Kidney (tissue), 14 donors: ENCODE measurements around the gene RGL3. TPM values are rescaled to one million over a fixed set of nuclear protein-coding genes. Genes with fewer than 3 reads are reported as not detected.
A peak's percentile ranks its signal among the peaks of the same experiment; 100 is the strongest.

Experiments
- DNase-seq, 5 donors: peaks; one replicate each; pipeline ENCODE4 v3.0.0-alpha.2; 2013 to 2020
- FAIRE-seq: peaks from 2 replicates; lab custom pipeline; 2012; peaks lifted over from hg19 to GRCh38; lab: Jason Lieb, UNC
- H3K27ac ChIP-seq, 2 donors: one replicate each; pipeline ENCODE4 v1.7.0; 2013; ENCODE audit warnings: low read depth in 2 of 2, low read length in 2 of 2, inconsistent platforms in 1 of 2
- H3K27me3 ChIP-seq: one replicate; pipeline ENCODE4 v1.7.1; 2013; ENCODE audit warnings: low read length, inconsistent platforms; ENCODE audit not compliant: control insufficient read depth, insufficient read depth
- H3K36me3 ChIP-seq, 3 donors: one replicate each; pipeline versions ENCODE4 v1.7.0 to v1.7.1; 2013; ENCODE audit warnings: low read length in 3 of 3, control low read depth in 1 of 3, inconsistent platforms in 1 of 3; ENCODE audit not compliant: insufficient read depth in 3 of 3, control insufficient read depth in 2 of 3
- H3K4me1 ChIP-seq, 3 donors: one replicate each; pipeline versions ENCODE4 v1.7.0 to v1.7.1; 2013; ENCODE audit warnings: low read length in 3 of 3, inconsistent platforms in 1 of 3, low read depth in 1 of 3; ENCODE audit not compliant: control insufficient read depth in 2 of 3, insufficient read depth in 2 of 3
- H3K4me3 ChIP-seq, 3 donors: one replicate each; pipeline versions ENCODE4 v1.7.0 to v1.8.1; 2013; ENCODE audit warnings: low read length in 3 of 3, control low read depth in 1 of 3, inconsistent platforms in 1 of 3
- H3K9ac ChIP-seq, 3 donors: one replicate each; pipeline versions ENCODE4 v1.7.0 to v1.7.1; 2013; ENCODE audit warnings: low read length in 3 of 3, control low read depth in 1 of 3, inconsistent platforms in 1 of 3
- H3K9me3 ChIP-seq, 3 donors: one replicate each; pipeline versions ENCODE4 v1.7.0 to v1.7.1; 2013; ENCODE audit warnings: low read length in 3 of 3, control low read depth in 1 of 3, inconsistent platforms in 1 of 3; ENCODE audit not compliant: control insufficient read depth in 2 of 3, insufficient read depth in 1 of 3
- intact Hi-C: fragments of 100-400 bp; cut with DNase I; formaldehyde crosslinking; loops from one replicate; pipeline ENCODE4 v1.11.1; 2022
- polyA plus RNA-seq: library from polyadenylated mRNA; stranded (reverse); fragments of 350-450 nt; fragmentation: Illumina TruSeq; extraction: RNeasy Lipid Tissue Mini Kit (QIAGEN cat#74804); gene quantifications from one replicate; pipeline ENCODE4 v1.2.3, GENCODE V29; 2014; ENCODE audit warnings: low read depth, low replicate concordance; ENCODE audit not compliant: insufficient read depth
- total RNA-seq: library from RNA; stranded (reverse); fragmentation: NEBNext Ultra II Directional; extraction: Animal tissue kit (Norgen Biotek cat#: 25700); gene quantifications from one replicate; pipeline ENCODE4 v1.2.1, GENCODE V29; 2021
- TF ChIP-seq, protein P1 (sequence below): IDR thresholded peaks from 3 replicates; pipeline ENCODE4 v1.5.1; 2012; ENCODE audit warnings: mild to moderate bottlenecking, moderate library complexity, borderline replicate concordance; ENCODE audit not compliant: insufficient read depth; ENCODE audit errors: extremely low read depth
- donor health status: control.
- donor health status: control.
- donor health status: control.
- donor health status: control.
- donor health status: control.
- donor health status: DM: yes; HTN: yes; CAD: no.
- donor health status: Normal renal cell carcinoma (clear cell type).

RGL3 gene
- total and polyA plus RNA-seq, 2 donors from 2014 or later, result 56.9 to 126 TPM

DNA sequence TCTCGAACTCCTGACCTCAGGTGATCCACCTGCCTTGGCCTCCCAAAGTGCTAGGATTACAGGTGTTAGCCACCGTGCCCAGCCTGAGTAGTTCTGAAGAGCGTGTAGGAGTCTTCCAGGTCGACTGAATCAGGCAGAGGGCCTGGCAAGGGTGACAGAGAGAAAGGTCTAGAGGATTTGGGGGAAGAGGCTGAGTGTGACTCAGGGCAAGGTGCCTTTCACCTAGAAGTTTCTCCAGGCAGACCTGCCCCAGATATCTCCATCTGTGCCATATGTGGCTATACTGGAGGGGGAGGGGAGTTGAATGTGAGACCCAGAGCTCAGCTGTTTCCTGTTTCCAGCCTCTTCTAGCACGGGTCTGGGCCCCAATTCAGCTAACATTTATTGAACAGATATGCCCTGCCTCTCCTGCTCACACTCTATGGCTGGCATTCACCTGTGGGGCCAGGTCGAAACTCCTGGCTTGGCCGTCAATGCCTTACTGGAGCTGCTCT is 71.5 kb downstream of the RGL3 start:
- Histone ChIP-seq H3K9me3 (peaks cover 0 to 6% (median 0%) of the 10 kb centered on the region in 3 donors), H3K4me3 (no peak overlapping the region), H3K27ac (no peak overlapping the region), H3K9ac (no peak overlapping the region), H3K27me3 (no peaks in the 10 kb centered on the region), H3K4me1 (peaks cover 0 to 11% (median 0%) of the 10 kb centered on the region in 3 donors), H3K36me3 (no peaks in the 10 kb centered on the region)
- DNase-seq, result no peak
- FAIRE-seq, result no peak
- intact Hi-C loops, result no loop called here
- TF ChIP-seq, protein P1, sequence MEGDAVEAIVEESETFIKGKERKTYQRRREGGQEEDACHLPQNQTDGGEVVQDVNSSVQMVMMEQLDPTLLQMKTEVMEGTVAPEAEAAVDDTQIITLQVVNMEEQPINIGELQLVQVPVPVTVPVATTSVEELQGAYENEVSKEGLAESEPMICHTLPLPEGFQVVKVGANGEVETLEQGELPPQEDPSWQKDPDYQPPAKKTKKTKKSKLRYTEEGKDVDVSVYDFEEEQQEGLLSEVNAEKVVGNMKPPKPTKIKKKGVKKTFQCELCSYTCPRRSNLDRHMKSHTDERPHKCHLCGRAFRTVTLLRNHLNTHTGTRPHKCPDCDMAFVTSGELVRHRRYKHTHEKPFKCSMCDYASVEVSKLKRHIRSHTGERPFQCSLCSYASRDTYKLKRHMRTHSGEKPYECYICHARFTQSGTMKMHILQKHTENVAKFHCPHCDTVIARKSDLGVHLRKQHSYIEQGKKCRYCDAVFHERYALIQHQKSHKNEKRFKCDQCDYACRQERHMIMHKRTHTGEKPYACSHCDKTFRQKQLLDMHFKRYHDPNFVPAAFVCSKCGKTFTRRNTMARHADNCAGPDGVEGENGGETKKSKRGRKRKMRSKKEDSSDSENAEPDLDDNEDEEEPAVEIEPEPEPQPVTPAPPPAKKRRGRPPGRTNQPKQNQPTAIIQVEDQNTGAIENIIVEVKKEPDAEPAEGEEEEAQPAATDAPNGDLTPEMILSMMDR, result no peak

DNA sequence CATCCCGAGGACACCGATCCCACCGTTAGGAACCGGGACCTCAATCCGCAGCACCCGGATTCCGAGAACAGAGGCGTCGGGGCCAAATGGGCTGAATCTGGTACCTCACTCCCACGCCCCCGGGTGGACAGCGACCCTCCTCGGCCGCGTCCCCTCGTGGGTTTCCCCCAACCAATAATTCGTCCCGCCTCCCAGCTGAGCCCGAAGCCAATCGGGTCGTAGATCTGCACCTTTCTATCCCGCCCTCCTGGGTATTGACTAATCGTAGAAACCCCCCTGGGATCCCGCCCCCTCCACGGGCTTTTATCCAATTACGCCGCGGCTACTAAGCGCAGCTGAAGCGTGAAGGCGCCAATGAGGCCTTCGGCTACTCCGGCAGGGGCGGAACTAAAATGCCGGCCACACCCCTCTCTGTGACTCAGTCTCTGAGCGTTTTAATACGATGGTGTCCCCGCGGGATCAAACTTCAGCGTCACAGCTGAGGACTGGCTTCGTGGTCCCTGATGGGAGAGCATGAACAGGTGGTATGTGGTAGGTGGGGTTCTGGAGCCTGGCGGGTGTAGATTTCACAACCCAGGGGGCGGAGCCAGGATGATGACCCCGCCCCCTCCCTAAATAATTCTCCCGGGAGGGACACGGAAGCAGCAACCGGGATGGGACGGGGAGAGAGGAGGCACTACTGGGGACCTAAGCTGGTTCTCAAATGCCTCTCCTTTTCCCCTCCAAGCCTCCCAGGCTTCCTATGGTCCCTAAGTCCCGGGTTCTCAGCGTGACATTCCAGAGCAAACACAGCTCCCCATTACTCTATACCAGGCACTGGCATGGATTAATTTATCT is 72.8 kb downstream of the RGL3 start, which contains the start of the genes CCDC159 and TMEM205:
Gene CCDC159 (plus strand): TSS at position 416 of the 837 bp plus-strand sequence. CDS start 88 bp downstream, at position 504.
Gene TMEM205 (minus strand): TSS at position 165 of the 837 bp plus-strand sequence. CDS start 649 bp downstream, outside the sequence.
- Histone ChIP-seq H3K9ac (peak within 1 kb of the TSS; percentile 87 to 95 (median 89)), H3K9me3 (peaks cover 0 to 6% (median 0%) of the 10 kb centered on the region in 3 donors), H3K4me1 (peaks cover 0 to 11% (median 0%) of the 10 kb centered on the region in 3 donors), H3K36me3 (no peaks in the 10 kb centered on the region), H3K4me3 (peak within 1 kb of the TSS; percentile 89 to 97 (median 95)), H3K27ac (peak within 1 kb of the TSS; percentile 80 to 86), H3K27me3 (no peaks in the 10 kb centered on the region)
- TF ChIP-seq, protein P1, result no peak
- FAIRE-seq (peak; percentile 98), DNase-seq (peak; percentile 99 to 100 (median 100))
- intact Hi-C loops, result no loop called here

DNA sequence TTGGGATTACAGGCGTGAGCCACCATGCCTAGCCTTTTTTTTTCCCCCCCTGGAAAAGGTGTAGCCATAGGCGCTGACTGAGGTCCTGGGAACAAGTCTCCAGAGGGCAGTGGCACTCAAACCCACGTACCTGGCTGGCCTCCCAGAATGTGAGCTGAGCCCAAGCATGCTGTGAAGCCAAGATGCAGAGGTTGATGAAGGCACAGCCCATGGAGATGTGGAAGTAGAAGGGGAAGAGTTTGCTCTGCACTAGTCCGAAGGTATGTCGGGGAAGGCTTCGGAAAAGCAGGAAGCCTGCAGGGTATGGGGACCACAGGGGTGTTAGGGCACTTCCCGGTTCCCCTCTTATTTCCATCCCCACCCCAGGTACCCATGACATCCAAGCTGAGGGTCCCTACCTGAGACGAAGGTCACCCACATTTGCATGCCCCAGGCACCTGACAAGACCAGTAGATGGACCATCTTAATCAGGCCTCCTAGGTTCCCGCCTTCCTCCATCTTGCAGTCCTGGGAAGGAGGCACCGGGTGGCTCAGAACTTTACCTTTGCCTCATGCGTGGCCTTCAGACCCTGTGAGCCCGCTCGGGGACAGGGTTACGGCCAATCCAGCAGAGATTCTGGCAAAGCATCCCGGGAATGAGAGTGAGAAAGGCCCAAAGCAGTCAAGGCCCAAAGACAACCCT is 73.9 kb downstream of the RGL3 start:
- Histone ChIP-seq H3K36me3 (no peaks in the 10 kb centered on the region), H3K4me1 (peaks cover 0 to 11% (median 0%) of the 10 kb centered on the region in 3 donors), H3K27ac (no peak overlapping the region), H3K9me3 (peaks cover 0 to 6% (median 0%) of the 10 kb centered on the region in 3 donors), H3K9ac (peak overlapping the region; percentile 87 to 95 (median 89)), H3K4me3 (peak overlapping the region; percentile 89 to 97 (median 95)), H3K27me3 (no peaks in the 10 kb centered on the region)
- TF ChIP-seq, protein P1, result no peak
- DNase-seq (no peak), FAIRE-seq (no peak)
- intact Hi-C loops, result no loop called here

Other genes starting within 250 kb of the RGL3 start
- gene KANK2, start 221.8 kb downstream of the RGL3 start, total RNA-seq, result 119 TPM
- 37.5 TPM for gene KANK2, start 221.8 kb downstream of the RGL3 start, polyA plus RNA-seq
- gene ANGPTL8, start 179.7 kb downstream of the RGL3 start, total RNA-seq, result 1.9 TPM
- 1.3 TPM for gene ANGPTL8, start 179.7 kb downstream of the RGL3 start, polyA plus RNA-seq
- 112 TPM for gene DOCK6, start 156.8 kb downstream of the RGL3 start, total RNA-seq
- gene DOCK6, start 156.8 kb downstream of the RGL3 start, polyA plus RNA-seq, result 45.8 TPM
- not detected for gene TSPAN16, start 123.2 kb downstream of the RGL3 start, total RNA-seq
- gene TSPAN16, start 123.2 kb downstream of the RGL3 start, polyA plus RNA-seq, result not detected
- 80.4 TPM for gene RAB3D, start 79.7 kb downstream of the RGL3 start, total RNA-seq
- gene RAB3D, start 79.7 kb downstream of the RGL3 start, polyA plus RNA-seq, result 8.3 TPM
- 150 TPM for gene TMEM205, start 73.0 kb downstream of the RGL3 start, total RNA-seq
- gene TMEM205, start 73.0 kb downstream of the RGL3 start, polyA plus RNA-seq, result 417 TPM
- 28.9 TPM for gene CCDC159, start 72.8 kb downstream of the RGL3 start, total RNA-seq
- 50.7 TPM for gene CCDC159, start 72.8 kb downstream of the RGL3 start, polyA plus RNA-seq
- 22.5 TPM for gene PLPPR2, start 63.9 kb downstream of the RGL3 start, total RNA-seq
- 11.7 TPM for gene PLPPR2, start 63.9 kb downstream of the RGL3 start, polyA plus RNA-seq
- gene SWSAP1, start 44.6 kb downstream of the RGL3 start, total RNA-seq, result 4.1 TPM
- gene SWSAP1, start 44.6 kb downstream of the RGL3 start, polyA plus RNA-seq, result 6.2 TPM
- 23.6 TPM for gene EPOR, start 35.0 kb downstream of the RGL3 start, total RNA-seq
- 20.4 TPM for gene EPOR, start 35.0 kb downstream of the RGL3 start, polyA plus RNA-seq
- gene ODAD3, start 15.8 kb upstream of the RGL3 start, total RNA-seq, result 1.5 TPM
- 7.1 TPM for gene ODAD3, start 15.8 kb upstream of the RGL3 start, polyA plus RNA-seq
- gene PRKCSH, start 16.3 kb upstream of the RGL3 start, total RNA-seq, result 278 TPM
- 182 TPM for gene PRKCSH, start 16.3 kb upstream of the RGL3 start, polyA plus RNA-seq
- gene ELAVL3, start 61.7 kb upstream of the RGL3 start, total RNA-seq, result 0.22 TPM
- not detected for gene ELAVL3, start 61.7 kb upstream of the RGL3 start, polyA plus RNA-seq
- gene ZNF653, start 86.5 kb upstream of the RGL3 start, total RNA-seq, result 11.5 TPM
- 10.8 TPM for gene ZNF653, start 86.5 kb upstream of the RGL3 start, polyA plus RNA-seq
- 33.8 TPM for gene ECSIT, start 109.8 kb upstream of the RGL3 start, total RNA-seq
- gene ECSIT, start 109.8 kb upstream of the RGL3 start, polyA plus RNA-seq, result 83.4 TPM
- gene CNN1, start 119.5 kb upstream of the RGL3 start, total RNA-seq, result 47.8 TPM
- gene CNN1, start 119.5 kb upstream of the RGL3 start, polyA plus RNA-seq, result 42.2 TPM
- 47.5 TPM for gene ELOF1, start 139.9 kb upstream of the RGL3 start, total RNA-seq
- gene ELOF1, start 139.9 kb upstream of the RGL3 start, polyA plus RNA-seq, result 72.4 TPM
- gene ACP5, start 158.3 kb upstream of the RGL3 start, total RNA-seq, result 13.8 TPM
- gene ACP5, start 158.3 kb upstream of the RGL3 start, polyA plus RNA-seq, result 93.3 TPM
- 20.8 TPM for gene ZNF627, start 178.2 kb upstream of the RGL3 start, total RNA-seq
- 8.4 TPM for gene ZNF627, start 178.2 kb upstream of the RGL3 start, polyA plus RNA-seq